ENCODE data around the gene HYLS1.
"Not testable (repeated sequence)": the region's sequence is repeated elsewhere in the genome, so short reads cannot be mapped to it uniquely, and the experiment has no call there.

Gene HYLS1

GRCh38 chr11:125904678-125905077 is 17.2 kb downstream of the HYLS1 start:
- no peak overlapping the region; the same call in 1 of the 2 replicates for H3K27ac ChIP-seq
- no peak for TF ChIP-seq CTCF (conservative IDR thresholded peaks at IDR 0.05)

GRCh38 chr11:125910226-125910849 is 22.9 kb downstream of the HYLS1 start:
- TF ChIP-seq CTCF (conservative IDR thresholded peaks at IDR 0.05), result no peak
- H3K27ac ChIP-seq, result no peak overlapping the region

GRCh38 chr11:125914601-125915000 is 27.1 kb downstream of the HYLS1 start:
- not testable (repeated sequence) for H3K27ac ChIP-seq

- no peak overlapping the region for H3K27ac ChIP-seq
- no peak for TF ChIP-seq CTCF (conservative IDR thresholded peaks at IDR 0.05)
Observed at GRCh38 chr11:125916683-125917347, 29.3 kb downstream of the HYLS1 start.

- peak overlapping the region; percentile 51 for H3K27ac ChIP-seq
- no peak for TF ChIP-seq CTCF (conservative IDR thresholded peaks at IDR 0.05)
Observed at GRCh38 chr11:125918140-125918840, 30.8 kb downstream of the HYLS1 start.

- no peak overlapping the region for H3K27ac ChIP-seq
- TF ChIP-seq CTCF (conservative IDR thresholded peaks at IDR 0.05), result no peak
Observed at GRCh38 chr11:125921042-125921441, 33.6 kb downstream of the HYLS1 start.

- TF ChIP-seq CTCF (conservative IDR thresholded peaks at IDR 0.05), result no peak
Observed at GRCh38 chr11:125922156-125922555, 34.7 kb downstream of the HYLS1 start.

More at GRCh38 chr11:125922156-125922555, 34.7 kb downstream of the HYLS1 start:
- H3K27ac ChIP-seq, result no peak overlapping the region
